Bronchial epithelial cell (primary cell): ENCODE results near the gene LATS2. TPM values are rescaled to one million over a fixed set of nuclear protein-coding genes. Genes with fewer than 3 reads are reported as not detected.

ENCODE experiments used
- DNase-seq: peaks from one replicate; pipeline ENCODE4 v3.0.0-alpha.2; 2010; ENCODE audit warnings: low read depth
- FAIRE-seq: peaks from 2 replicates; lab custom pipeline; 2011; peaks lifted over from hg19 to GRCh38; lab: Jason Lieb, UNC
- H3K27me3 ChIP-seq: 2 replicates; pipeline ENCODE4 v1.5.1; 2011; ENCODE audit warnings: low read length; ENCODE audit not compliant: control insufficient read depth, insufficient read depth
- H3K36me3 ChIP-seq: 2 replicates; pipeline ENCODE4 v1.5.1; 2011; ENCODE audit warnings: low read length; ENCODE audit not compliant: control insufficient read depth, insufficient read depth
- H3K4me3 ChIP-seq: 2 replicates; pipeline ENCODE4 v1.5.1; 2011; ENCODE audit warnings: mild to moderate bottlenecking, low read depth, low read length, control low read depth
- total RNA-seq: library from RNA; depleted of rRNA; stranded (reverse); fragments of >200 nt; gene quantifications from 2 replicates; pipeline ENCODE4 v1.2.1, GENCODE V29; 2014
- TF ChIP-seq, protein P1 (sequence below): IDR thresholded peaks from 2 replicates; pipeline ENCODE4 v1.5.1; 2011; ENCODE audit warnings: mild to moderate bottlenecking, moderate library complexity, low read length, control low read depth, inconsistent platforms; ENCODE audit not compliant: insufficient read depth, severe bottlenecking

Gene LATS2
- total RNA-seq, 1 donor from 2014 or later, result 5.3 TPM

DNA sequence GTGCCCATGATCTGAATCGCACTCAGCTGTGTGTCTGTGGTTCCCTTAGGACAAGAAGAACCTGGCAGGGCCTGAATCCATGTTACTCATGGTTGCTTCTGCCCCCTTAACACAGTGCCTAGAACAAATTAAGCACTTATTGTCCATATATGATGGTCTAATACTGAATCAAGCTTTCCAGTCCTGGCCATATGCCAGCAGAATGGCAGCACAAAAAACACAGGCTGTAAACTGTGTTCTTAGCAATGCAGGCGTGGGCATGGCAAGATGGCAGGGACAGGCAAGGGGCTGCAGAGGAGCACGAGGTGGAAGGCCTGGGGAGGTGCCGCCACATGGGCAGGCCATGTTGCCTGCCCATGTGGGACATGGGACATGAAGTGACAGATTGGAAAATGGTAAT is 68.2 kb downstream of the LATS2 start:
- Histone ChIP-seq H3K36me3 (peaks cover 11% of the 10 kb centered on the region), H3K27me3 (no peaks in the 10 kb centered on the region), H3K4me3 (no peak overlapping the region)
- TF ChIP-seq, protein P1, sequence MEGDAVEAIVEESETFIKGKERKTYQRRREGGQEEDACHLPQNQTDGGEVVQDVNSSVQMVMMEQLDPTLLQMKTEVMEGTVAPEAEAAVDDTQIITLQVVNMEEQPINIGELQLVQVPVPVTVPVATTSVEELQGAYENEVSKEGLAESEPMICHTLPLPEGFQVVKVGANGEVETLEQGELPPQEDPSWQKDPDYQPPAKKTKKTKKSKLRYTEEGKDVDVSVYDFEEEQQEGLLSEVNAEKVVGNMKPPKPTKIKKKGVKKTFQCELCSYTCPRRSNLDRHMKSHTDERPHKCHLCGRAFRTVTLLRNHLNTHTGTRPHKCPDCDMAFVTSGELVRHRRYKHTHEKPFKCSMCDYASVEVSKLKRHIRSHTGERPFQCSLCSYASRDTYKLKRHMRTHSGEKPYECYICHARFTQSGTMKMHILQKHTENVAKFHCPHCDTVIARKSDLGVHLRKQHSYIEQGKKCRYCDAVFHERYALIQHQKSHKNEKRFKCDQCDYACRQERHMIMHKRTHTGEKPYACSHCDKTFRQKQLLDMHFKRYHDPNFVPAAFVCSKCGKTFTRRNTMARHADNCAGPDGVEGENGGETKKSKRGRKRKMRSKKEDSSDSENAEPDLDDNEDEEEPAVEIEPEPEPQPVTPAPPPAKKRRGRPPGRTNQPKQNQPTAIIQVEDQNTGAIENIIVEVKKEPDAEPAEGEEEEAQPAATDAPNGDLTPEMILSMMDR, result no peak
- DNase-seq, result no peak
- no peak for FAIRE-seq

DNA sequence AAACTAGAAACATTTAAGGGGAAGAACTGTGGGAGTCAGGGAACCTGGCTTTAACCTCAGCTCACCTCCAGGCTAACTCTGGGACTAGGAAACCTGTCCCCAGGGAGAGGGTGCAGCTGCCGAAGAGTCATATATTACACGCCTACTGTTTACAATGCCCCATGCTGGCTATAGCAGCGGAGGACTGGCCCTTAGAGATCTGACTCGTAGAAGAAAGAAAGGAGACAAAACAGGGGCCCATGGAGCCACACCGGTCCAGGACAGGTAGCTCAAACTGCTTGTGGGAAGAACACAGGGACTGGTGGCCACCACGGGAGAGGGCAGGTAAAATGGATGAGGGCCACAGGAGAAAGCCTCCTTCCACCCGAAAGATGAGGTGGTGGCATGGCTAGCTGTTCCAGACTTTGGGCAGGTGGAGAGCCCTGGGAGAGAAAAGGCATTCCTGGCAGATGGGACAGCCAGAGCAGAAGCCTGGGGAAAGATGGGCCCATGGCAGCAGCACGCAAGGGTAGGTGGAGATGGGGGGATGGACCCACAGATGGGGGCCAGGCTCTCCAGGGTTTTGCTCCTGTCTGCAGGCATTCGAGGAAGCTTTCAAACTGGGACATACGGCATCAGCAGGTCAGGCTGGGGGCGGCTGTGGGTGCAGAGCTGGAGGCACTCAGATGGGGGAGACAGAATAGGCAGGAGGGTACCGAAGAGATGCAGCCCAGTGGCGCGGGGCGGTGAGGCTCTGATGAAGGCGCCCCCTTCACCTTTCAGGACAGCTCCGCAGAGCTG is 69.5 kb downstream of the LATS2 start:
- DNase-seq, result no peak
- H3K4me3 ChIP-seq, result no peak overlapping the region
- TF ChIP-seq, protein P1, result no peak
- no peak for FAIRE-seq
- peaks cover 15% of the 10 kb centered on the region for H3K36me3 ChIP-seq
- H3K27me3 ChIP-seq, result no peaks in the 10 kb centered on the region

DNA sequence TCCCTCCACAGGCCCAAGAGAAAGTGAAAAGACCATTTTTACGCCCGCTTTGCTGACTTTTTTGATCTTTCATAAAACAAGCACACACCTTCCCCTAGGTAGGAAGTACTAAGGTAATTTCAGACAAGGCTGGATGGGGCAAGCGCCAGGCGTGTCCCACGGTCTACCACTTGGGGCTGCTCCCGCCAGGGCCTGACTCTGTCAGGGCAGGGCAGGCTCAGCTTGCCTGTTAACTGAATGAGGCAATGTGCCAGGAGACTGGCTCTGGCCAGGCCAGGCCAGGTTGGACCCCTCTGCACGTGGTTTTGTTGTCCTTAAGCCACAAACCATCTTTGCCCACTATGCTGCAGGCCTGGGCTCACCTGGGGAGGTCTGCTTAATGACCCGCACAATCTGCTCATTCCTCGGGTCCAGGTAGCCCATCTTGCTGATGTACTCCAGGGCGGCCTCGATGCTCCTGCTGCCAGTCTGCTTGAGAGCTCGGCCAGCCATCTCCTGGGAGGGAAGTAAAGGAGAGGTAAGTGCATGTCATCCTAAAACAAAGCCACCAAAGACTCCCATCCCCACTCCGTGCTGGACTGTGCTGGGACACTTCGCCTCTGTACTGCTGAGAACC is 70.4 kb downstream of the LATS2 start:
- Histone ChIP-seq H3K4me3 (no peak overlapping the region), H3K27me3 (no peaks in the 10 kb centered on the region), H3K36me3 (peaks cover 15% of the 10 kb centered on the region)
- DNase-seq (no peak), FAIRE-seq (no peak)
- TF ChIP-seq, protein P1, result no peak

DNA sequence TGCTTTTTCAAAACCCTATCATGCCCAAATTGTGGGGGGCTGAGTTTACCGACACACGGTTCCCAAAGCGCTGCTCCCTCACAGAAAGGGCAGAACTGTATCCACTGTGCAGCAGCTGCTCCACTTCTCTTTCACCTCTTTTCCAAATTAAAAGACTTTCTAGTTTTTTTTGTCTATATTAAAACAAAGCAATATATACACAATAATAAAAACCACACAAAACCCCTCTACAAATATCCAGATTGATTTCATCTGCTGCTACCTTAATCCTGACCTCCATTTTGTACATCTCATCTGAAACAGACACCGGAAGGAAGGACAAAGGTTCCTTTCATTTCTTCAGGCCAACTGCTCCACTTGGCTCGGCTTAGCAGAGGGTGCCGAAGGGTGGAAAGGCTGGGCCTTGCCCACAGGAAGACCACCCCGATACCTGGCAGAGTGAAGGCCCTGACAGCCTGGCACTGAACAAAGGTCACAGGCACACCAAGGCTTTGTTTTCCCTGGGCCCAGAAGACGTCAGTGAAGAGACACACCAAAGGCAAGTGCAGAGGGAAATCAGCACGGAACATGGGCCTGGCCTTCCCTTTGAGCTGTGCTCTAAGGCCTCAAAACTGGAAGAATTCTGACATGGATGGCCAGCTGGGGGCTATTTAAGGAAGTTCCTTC is 71.6 kb downstream of the LATS2 start:
- FAIRE-seq, result no peak
- peaks cover 15% of the 10 kb centered on the region for H3K36me3 ChIP-seq
- DNase-seq, result no peak
- H3K27me3 ChIP-seq, result no peaks in the 10 kb centered on the region
- TF ChIP-seq, protein P1, result no peak
- no peak overlapping the region for H3K4me3 ChIP-seq

DNA sequence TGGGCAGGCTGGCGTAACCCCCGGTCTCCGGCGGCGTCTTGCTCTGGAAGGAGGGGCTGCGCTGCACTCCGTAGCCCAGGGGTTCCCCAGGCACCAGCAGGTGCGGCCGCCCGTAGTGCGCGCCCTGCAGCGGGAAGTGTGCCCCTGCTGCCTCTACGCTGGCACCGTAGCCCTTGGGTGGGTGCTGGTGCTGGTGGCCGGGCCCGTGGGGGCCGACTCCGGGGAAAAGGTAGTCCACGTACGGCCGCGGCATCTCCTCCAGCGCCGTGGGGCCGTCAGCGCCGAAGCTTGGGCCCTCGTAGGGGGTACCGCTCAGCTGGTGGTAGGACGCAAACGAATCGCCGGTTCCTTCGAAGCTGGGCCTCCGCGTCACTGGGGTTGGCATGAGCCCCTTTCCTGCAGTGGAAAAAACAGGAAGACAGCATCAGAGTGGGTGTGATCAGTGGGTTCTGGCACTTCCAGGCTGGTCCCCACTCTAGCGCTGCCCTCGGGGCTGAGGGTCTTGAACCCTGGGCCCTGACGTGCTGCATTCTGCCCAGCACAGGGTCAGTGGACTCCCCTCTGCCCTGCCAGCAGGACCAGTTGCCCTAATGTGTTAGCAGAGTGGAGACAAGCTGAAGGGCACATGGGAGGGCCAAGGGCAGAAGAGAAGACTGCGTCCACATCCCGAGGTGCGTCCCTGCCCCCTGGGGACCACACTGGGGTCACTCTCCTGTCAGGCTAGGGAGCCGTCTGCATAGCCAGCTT is 72.3 kb downstream of the LATS2 start:
- H3K36me3 ChIP-seq, result peaks cover 15% of the 10 kb centered on the region
- no peaks in the 10 kb centered on the region for H3K27me3 ChIP-seq
- no peak overlapping the region for H3K4me3 ChIP-seq
- TF ChIP-seq, protein P1, result no peak
- FAIRE-seq (no peak), DNase-seq (no peak)
